Testis (tissue), 2 donors: ENCODE results near the gene TIAM2.

Experiments
- CTCF ChIP-seq, 3 experiments: fragments of 450-650 bp in 2 of 3; fragments of 200-600 bp in 1 of 3; sonication (generic) in 1 of 3; IDR thresholded peaks; one replicate each; pipeline ENCODE4 v1.5.1; 2016 to 2019; ENCODE audit warnings: antibody characterized with exemption in 3 of 3, mild to moderate bottlenecking in 2 of 3, moderate library complexity in 1 of 3
- POLR2A ChIP-seq: fragments of 450-650 bp; IDR thresholded peaks from one replicate; pipeline ENCODE4 v1.6.1; 2017; ENCODE audit warnings: antibody characterized with exemption, mild to moderate bottlenecking, moderate library complexity

GRCh38 chr6:155014137-155014536 lies 19.0 kb downstream of the TIAM2 start:
- TF ChIP-seq CTCF (IDR thresholded peaks at IDR 0.05) (no peak), POLR2A (no peak)
